Progenitor cell of endocrine pancreas (in vitro differentiated cells): Measurements from ENCODE around the gene OPA1. TPM values are rescaled to one million over a fixed set of nuclear protein-coding genes. Genes with fewer than 3 reads are reported as not detected.

Experiments
- DNase-seq: peaks from one replicate; pipeline ENCODE4 v3.0.0; 2021; ENCODE audit warnings: low spot score; ENCODE audit not compliant: unreplicated experiment
- H3K27ac Mint-ChIP-seq: 2 replicates; pipeline ENCODE4 v1.8.0; 2021; ENCODE audit warnings: mild to moderate bottlenecking, moderate library complexity, mixed read lengths
- H3K27me3 Mint-ChIP-seq: 2 replicates; pipeline ENCODE4 v1.8.0; 2021; ENCODE audit warnings: mixed read lengths
- H3K36me3 Mint-ChIP-seq: 2 replicates; pipeline ENCODE4 v1.8.0; 2022; ENCODE audit warnings: mixed read lengths; ENCODE audit not compliant: insufficient read depth
- H3K4me1 Mint-ChIP-seq: 2 replicates; pipeline ENCODE4 v1.8.0; 2021; ENCODE audit warnings: low read depth, mixed read lengths
- H3K4me3 Mint-ChIP-seq: 2 replicates; pipeline ENCODE4 v1.8.0; 2021; ENCODE audit warnings: low read depth, mild to moderate bottlenecking, moderate library complexity, mixed read lengths
- H3K9me3 Mint-ChIP-seq: 2 replicates; pipeline ENCODE4 v1.8.0; 2021; ENCODE audit warnings: low read depth, mixed read lengths
- total RNA-seq: library from RNA; stranded (reverse); gene quantifications from 2 replicates; pipeline ENCODE4 v1.2.1, GENCODE V29; 2021
- TF ChIP-seq, protein P1 (sequence below): fragments of 200-600 bp; sonication (generic); IDR thresholded peaks from one replicate; pipeline ENCODE4 v1.5.0; 2021; ENCODE audit warnings: antibody characterized with exemption, mild to moderate bottlenecking; ENCODE audit not compliant: unreplicated experiment

The OPA1 gene
- total RNA-seq, 1 donor from 2014 or later = 60.8 TPM

DNA sequence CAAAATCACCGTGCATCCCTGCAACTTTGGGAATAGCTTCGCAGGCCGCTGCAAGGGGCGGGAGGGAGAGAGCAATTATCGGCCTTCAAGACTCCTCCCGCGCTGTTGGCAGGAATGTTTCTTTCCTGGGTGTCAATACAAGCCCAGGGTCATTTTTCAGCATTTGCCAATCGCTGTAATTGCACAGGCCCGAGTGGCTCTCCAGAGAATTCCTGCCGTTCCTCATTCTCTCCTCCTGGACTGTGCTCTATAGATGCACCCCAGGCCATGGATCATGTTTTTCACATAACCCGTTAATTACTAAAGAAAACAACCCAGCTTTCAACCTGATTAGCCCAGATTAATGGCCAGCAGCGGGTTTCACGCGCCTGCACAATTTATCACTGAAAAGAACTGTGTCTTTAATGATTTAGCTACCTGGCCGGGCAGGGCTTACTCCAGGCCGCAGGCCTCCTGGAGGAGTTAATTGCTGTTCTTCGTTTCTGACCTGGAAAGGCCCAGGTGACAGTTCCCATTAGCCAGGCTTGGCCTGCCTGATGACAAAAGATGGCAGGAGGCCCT lies 144.3 kb downstream of the OPA1 start:
- Mint-ChIP-seq H3K4me3 (peak overlapping the region; percentile 17), H3K27ac (peak overlapping the region; percentile 87), H3K36me3 (no peaks in the 10 kb centered on the region), H3K4me1 (peaks cover 42% of the 10 kb centered on the region), H3K9me3 (no peaks in the 10 kb centered on the region), H3K27me3 (no peaks in the 10 kb centered on the region)
- no peak for DNase-seq
- TF ChIP-seq, protein P1, sequence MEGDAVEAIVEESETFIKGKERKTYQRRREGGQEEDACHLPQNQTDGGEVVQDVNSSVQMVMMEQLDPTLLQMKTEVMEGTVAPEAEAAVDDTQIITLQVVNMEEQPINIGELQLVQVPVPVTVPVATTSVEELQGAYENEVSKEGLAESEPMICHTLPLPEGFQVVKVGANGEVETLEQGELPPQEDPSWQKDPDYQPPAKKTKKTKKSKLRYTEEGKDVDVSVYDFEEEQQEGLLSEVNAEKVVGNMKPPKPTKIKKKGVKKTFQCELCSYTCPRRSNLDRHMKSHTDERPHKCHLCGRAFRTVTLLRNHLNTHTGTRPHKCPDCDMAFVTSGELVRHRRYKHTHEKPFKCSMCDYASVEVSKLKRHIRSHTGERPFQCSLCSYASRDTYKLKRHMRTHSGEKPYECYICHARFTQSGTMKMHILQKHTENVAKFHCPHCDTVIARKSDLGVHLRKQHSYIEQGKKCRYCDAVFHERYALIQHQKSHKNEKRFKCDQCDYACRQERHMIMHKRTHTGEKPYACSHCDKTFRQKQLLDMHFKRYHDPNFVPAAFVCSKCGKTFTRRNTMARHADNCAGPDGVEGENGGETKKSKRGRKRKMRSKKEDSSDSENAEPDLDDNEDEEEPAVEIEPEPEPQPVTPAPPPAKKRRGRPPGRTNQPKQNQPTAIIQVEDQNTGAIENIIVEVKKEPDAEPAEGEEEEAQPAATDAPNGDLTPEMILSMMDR = no peak

- Mint-ChIP-seq H3K9me3 (no peaks in the 10 kb centered on the region), H3K27ac (peak overlapping the region; percentile 97), H3K4me1 (peaks cover 47% of the 10 kb centered on the region), H3K36me3 (no peaks in the 10 kb centered on the region), H3K27me3 (no peaks in the 10 kb centered on the region), H3K4me3 (no peak overlapping the region)
- no peak for DNase-seq
- TF ChIP-seq, protein P1 = no peak
These were observed 149.6 kb downstream of the OPA1 start for GRCh38 chr3:193742628-193743027.

GRCh38 chr3:193743702-193744047 lies 150.7 kb downstream of the OPA1 start:
- TF ChIP-seq, protein P1 = no peak
- H3K9me3 Mint-ChIP-seq = no peaks in the 10 kb centered on the region
- no peak for DNase-seq
- no peaks in the 10 kb centered on the region for H3K36me3 Mint-ChIP-seq
- H3K27ac Mint-ChIP-seq = peak overlapping the region; percentile 97
- H3K4me3 Mint-ChIP-seq = peak overlapping the region; percentile 55
- peaks cover 42% of the 10 kb centered on the region for H3K4me1 Mint-ChIP-seq
- H3K27me3 Mint-ChIP-seq = no peaks in the 10 kb centered on the region

- peak overlapping the region; percentile 97 for H3K27ac Mint-ChIP-seq
- no peaks in the 10 kb centered on the region for H3K27me3 Mint-ChIP-seq
- H3K4me3 Mint-ChIP-seq = peak overlapping the region; percentile 55
- no peaks in the 10 kb centered on the region for H3K36me3 Mint-ChIP-seq
- peaks cover 40% of the 10 kb centered on the region for H3K4me1 Mint-ChIP-seq
- peaks cover 4% of the 10 kb centered on the region for H3K9me3 Mint-ChIP-seq
- TF ChIP-seq, protein P1 = no peak
- no peak for DNase-seq
These were observed 151.2 kb downstream of the OPA1 start for GRCh38 chr3:193744048-193744821.

DNA sequence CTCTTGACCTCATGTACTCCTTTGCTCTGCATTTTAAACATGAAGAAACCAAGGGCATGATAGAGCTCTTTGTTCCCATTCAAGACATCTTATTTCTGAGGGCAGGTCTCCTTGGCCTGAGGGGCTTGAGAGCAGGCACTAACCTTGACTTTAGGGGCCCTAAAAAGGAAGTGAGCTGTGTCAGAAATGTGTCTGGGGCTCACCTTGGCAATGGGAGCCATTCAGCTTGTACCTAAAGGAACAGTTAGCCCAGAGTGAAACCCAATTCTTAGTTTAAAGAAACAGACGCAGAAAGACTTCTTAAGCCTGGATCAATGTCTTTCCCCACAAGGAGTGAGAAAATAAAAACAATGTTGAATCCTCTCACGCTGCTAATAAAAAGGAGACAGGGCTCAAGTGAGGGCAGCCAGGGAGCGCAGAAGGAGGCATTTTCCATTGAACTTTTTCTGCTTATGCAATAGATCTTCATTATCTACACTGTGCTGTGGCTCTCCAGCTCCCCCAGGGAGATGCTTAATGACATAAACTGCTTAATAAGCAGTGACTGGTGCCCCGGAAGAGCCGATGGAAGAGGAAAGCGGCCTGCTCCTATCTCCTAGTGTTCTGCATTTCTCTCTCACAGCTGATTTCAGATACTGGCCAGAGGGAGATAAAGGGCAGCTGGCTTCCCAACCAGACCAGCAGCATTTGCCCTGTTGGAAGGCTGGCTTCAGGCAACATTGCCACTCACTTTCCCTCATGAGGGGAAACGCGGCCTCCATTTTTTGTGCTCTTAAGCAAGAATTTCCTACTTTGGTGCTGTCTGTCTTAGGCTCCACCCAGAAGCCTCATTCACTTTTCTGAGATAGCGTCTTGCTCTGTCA lies 152.0 kb downstream of the OPA1 start:
- Mint-ChIP-seq H3K36me3 (no peaks in the 10 kb centered on the region), H3K27ac (peak overlapping the region; percentile 97), H3K4me3 (no peak overlapping the region), H3K9me3 (peaks cover 7% of the 10 kb centered on the region), H3K27me3 (no peaks in the 10 kb centered on the region), H3K4me1 (peaks cover 38% of the 10 kb centered on the region)
- no peak for DNase-seq
- TF ChIP-seq, protein P1 = no peak
